Ishikawa (cell line): ENCODE measurements around the gene ROBO1.

Experiments used
- CEBPB ChIP-seq: IDR thresholded peaks from 2 replicates; pipeline ENCODE4 v1.6.1; 2012
- FOXM1 ChIP-seq: IDR thresholded peaks from 2 replicates; pipeline ENCODE4 v1.6.1; 2012; ENCODE audit warnings: low read depth, borderline replicate concordance
- TEAD4 ChIP-seq: IDR thresholded peaks from 2 replicates; pipeline ENCODE4 v1.6.1; 2012
- YY1 ChIP-seq: IDR thresholded peaks from 2 replicates; pipeline ENCODE4 v1.6.1; 2012; ENCODE audit warnings: low read depth

- no peak for TF ChIP-seq YY1
- TF ChIP-seq CEBPB = no peak
- TF ChIP-seq FOXM1 = no peak
- no peak for TF ChIP-seq TEAD4
These were observed 1134.2 kb downstream of the ROBO1 start for GRCh38 chr3:78633626-78634025.
